HL-60/S4 treated with phorbol 12-myristate 13-acetate at 8.2 ng/mL for 4 days and 3 days (cell line): Measurements from ENCODE around the gene TAF10.

Source experiments
- in situ Hi-C: fragments of 300-500 bp; cut with MboI; formaldehyde crosslinking; loops from 2 replicates; pipeline ENCODE4 v1.15.0; 2022; ENCODE audit warnings: low sequenced_read_pairs

The TAF10 gene

DNA sequence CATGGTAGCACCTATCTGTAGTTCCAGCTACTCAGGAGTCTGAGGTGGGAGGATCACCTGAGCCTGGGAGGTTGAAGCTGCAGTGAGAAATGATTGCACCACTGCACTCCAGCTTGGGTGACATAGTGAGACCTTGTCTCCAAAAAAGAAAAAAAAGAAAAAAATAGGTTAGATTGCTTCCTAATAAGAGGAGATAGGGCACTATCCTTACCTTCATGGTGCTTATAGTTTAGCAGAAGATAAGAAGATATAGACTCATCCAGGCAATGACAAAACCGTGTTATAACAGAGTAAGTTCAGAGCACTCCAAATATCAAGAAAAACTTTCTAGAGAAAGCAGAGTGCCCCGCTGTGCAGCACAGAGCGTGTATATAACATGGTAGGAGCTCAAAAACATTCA is 50.7 kb downstream of the TAF10 start:
- in situ Hi-C loops: no loop called here
